Esophagus squamous epithelium (tissue), 5 donors: ENCODE results near the gene CRHBP. TPM values are rescaled to one million over a fixed set of nuclear protein-coding genes. Genes with fewer than 3 reads are reported as not detected.
"Not testable (repeated sequence)": the region's sequence is repeated elsewhere in the genome, so short reads cannot be mapped to it uniquely, and the experiment has no call there.

Experiments used
- DNase-seq: peaks from one replicate; lab custom pipeline; 2025; lab: John Stamatoyannopoulos, UW
- H3K27ac ChIP-seq, 4 donors: fragments of 200-600 bp; sonication (generic); one replicate each; pipeline ENCODE4 v1.5.1; 2016 to 2019; ENCODE audit warnings: mild to moderate bottlenecking in 1 of 4
- H3K27me3 ChIP-seq, 4 donors: fragments of 200-600 bp; sonication (generic); 1 replicate in 3 of 4; 2 replicates in 1 of 4; pipeline versions ENCODE4 v1.5.1 to v1.6.0; 2017 to 2021; ENCODE audit warnings: antibody characterized with exemption in 1 of 4
- H3K36me3 ChIP-seq, 3 donors: fragments of 200-600 bp; sonication (generic); one replicate each; pipeline ENCODE4 v1.5.1; 2016 to 2019
- H3K4me1 ChIP-seq, 3 donors: fragments of 200-600 bp; sonication (generic); one replicate each; pipeline ENCODE4 v1.5.1; 2017 to 2019
- H3K4me3 ChIP-seq, 4 donors: fragments of 200-600 bp; sonication (generic); 1 replicate in 3 of 4; 2 replicates in 1 of 4; pipeline ENCODE4 v1.5.1; 2016 to 2019; ENCODE audit warnings: mild to moderate bottlenecking in 2 of 4, moderate library complexity in 1 of 4
- H3K9me3 ChIP-seq, 3 donors: fragments of 200-600 bp; sonication (generic); one replicate each; pipeline ENCODE4 v1.5.1; 2016 to 2019
- CTCF ChIP-seq, 6 experiments: fragments of 450-650 bp in 4 of 6; fragments of 200-600 bp in 2 of 6; sonication (generic) in 2 of 6; IDR thresholded peaks; one replicate each; pipeline ENCODE4 v1.5.1; 2016 to 2019; ENCODE audit warnings: antibody characterized with exemption in 6 of 6, mild to moderate bottlenecking in 4 of 6, moderate library complexity in 4 of 6
- POLR2A ChIP-seq, 4 donors: fragments of 450-650 bp; IDR thresholded peaks; one replicate each; pipeline ENCODE4 v1.6.1; 2017; ENCODE audit warnings: antibody characterized with exemption in 4 of 4, mild to moderate bottlenecking in 4 of 4, moderate library complexity in 3 of 4
- WGBS, 2 donors: methylation state at CpG; one replicate each; pipeline ENCODE4 v1.1.5; 2018; 5-methylcytosine and 5-hydroxymethylcytosine counted together
- intact Hi-C: fragments of 100-400 bp; cut with DNase I; formaldehyde crosslinking; loops from one replicate; pipeline ENCODE4 v1.15.0; 2022
- total RNA-seq, 4 donors: library from RNA; depleted of rRNA; stranded (reverse); fragments of >200 nt; gene quantifications; one replicate each; pipeline ENCODE4 v1.1.0, GENCODE V29; 2016
- donor health status: DM: yes; HTN: yes; CAD: no.

The CRHBP gene
- total RNA-seq, 4 donors from 2014 or later, result 1.1 TPM; not detected in 3

DNA sequence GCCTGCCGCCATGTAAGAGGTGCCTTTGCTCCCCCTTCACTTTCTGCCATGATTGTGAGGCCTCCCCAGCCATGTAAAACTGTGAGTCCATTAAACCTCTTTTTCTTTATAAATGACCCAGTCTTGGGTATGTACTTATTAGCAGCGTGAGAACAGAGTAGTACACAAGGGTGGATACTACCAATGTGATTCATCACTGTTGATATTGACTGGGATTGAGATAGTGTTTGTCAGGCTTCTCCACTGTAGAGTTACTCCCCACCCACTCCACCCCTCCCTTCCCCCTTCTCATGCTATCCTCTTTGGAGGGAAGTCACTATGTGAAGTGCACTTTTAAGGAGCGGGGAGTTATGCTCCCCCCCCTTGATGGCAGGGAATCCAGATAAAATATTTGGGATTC, 11.4 kb upstream of the CRHBP start:
- intact Hi-C loops, result no loop called here
- Histone ChIP-seq H3K4me1 (no peaks in the 10 kb centered on the region), H3K4me3 (no peak overlapping the region), H3K9me3 (no peaks in the 10 kb centered on the region), H3K36me3 (no peaks in the 10 kb centered on the region), H3K27me3 (peaks cover 0 to 12% (median 0%) of the 10 kb centered on the region in 4 donors), H3K27ac (peak overlapping the region in 1 of 4 donors; percentile 4)
- WGBS, 2 donors, result 82 to 89% methylated on average over 3 of the region's 3 CpGs
- TF ChIP-seq CTCF (IDR thresholded peaks at IDR 0.05) (no peak), POLR2A (IDR thresholded peaks at IDR 0.05) (no peak)
- DNase-seq, result no peak

GRCh38 chr5:76942581-76942980, 10.3 kb upstream of the CRHBP start:
- no peak for DNase-seq
- intact Hi-C loops, result no loop called here
- no peak overlapping the region for H3K27ac ChIP-seq
- 50 to 58% methylated on average over 1 of the region's 1 CpG for WGBS, 2 donors
- H3K36me3 ChIP-seq, result no peaks in the 10 kb centered on the region
- H3K27me3 ChIP-seq, result peaks cover 0 to 12% (median 0%) of the 10 kb centered on the region in 4 donors
- TF ChIP-seq POLR2A (IDR thresholded peaks at IDR 0.05) (no peak), CTCF (IDR thresholded peaks at IDR 0.05) (no peak)
- H3K4me3 ChIP-seq, result no peak overlapping the region
- no peaks in the 10 kb centered on the region for H3K4me1 ChIP-seq
- no peaks in the 10 kb centered on the region for H3K9me3 ChIP-seq

GRCh38 chr5:76943006-76943405, 9.8 kb upstream of the CRHBP start:
- H3K27ac ChIP-seq, result no peak overlapping the region
- H3K4me1 ChIP-seq, result no peaks in the 10 kb centered on the region
- no peak overlapping the region for H3K4me3 ChIP-seq
- intact Hi-C loops, result no loop called here
- no peaks in the 10 kb centered on the region for H3K9me3 ChIP-seq
- no peaks in the 10 kb centered on the region for H3K36me3 ChIP-seq
- 79 to 83% methylated on average over 2 to 3 of the region's 3 CpGs for WGBS, 2 donors
- H3K27me3 ChIP-seq, result peaks cover 0 to 15% (median 0%) of the 10 kb centered on the region in 4 donors
- TF ChIP-seq POLR2A (IDR thresholded peaks at IDR 0.05), result no peak
- no peak for TF ChIP-seq CTCF (IDR thresholded peaks at IDR 0.05)
- no peak for DNase-seq

- Histone ChIP-seq H3K4me3 (no peak overlapping the region), H3K27me3 (peaks cover 0 to 16% (median 0%) of the 10 kb centered on the region in 4 donors), H3K4me1 (no peaks in the 10 kb centered on the region), H3K27ac (no peak overlapping the region), H3K36me3 (no peaks in the 10 kb centered on the region), H3K9me3 (no peaks in the 10 kb centered on the region)
- intact Hi-C loops, result no loop called here
- 52 to 66% methylated on average over 4 to 5 of the region's 5 CpGs for WGBS, 2 donors
- DNase-seq, result no peak
- TF ChIP-seq CTCF (IDR thresholded peaks at IDR 0.05) (no peak), POLR2A (IDR thresholded peaks at IDR 0.05) (no peak)
Observed at GRCh38 chr5:76944638-76945037, 8.2 kb upstream of the CRHBP start.

GRCh38 chr5:76945238-76945637, 7.6 kb upstream of the CRHBP start:
- H3K36me3 ChIP-seq, intact Hi-C loops, H3K4me3 ChIP-seq, H3K4me1 ChIP-seq, H3K27ac ChIP-seq, H3K9me3 ChIP-seq, DNase-seq: not testable (repeated sequence)
- peaks cover 0 to 16% (median 0%) of the 10 kb centered on the region in 4 donors for H3K27me3 ChIP-seq
- 62 to 63% methylated on average over 3 to 9 of the region's 9 CpGs for WGBS, 2 donors

- Histone ChIP-seq H3K27ac (no peak overlapping the region), H3K4me1 (no peaks in the 10 kb centered on the region), H3K4me3 (no peak overlapping the region), H3K36me3 (no peaks in the 10 kb centered on the region), H3K9me3 (no peaks in the 10 kb centered on the region), H3K27me3 (peaks cover 0 to 18% (median 0%) of the 10 kb centered on the region in 4 donors)
- TF ChIP-seq CTCF (IDR thresholded peaks at IDR 0.05) (no peak), POLR2A (IDR thresholded peaks at IDR 0.05) (no peak)
- no peak for DNase-seq
- WGBS, 2 donors, result 79 to 84% methylated on average over 2 of the region's 2 CpGs
- intact Hi-C loops, result no loop called here
Observed at GRCh38 chr5:76946090-76946489, 6.8 kb upstream of the CRHBP start.
